Measurements from ENCODE around the gene REXO4. TPM values are rescaled to one million over a fixed set of nuclear protein-coding genes. Genes with fewer than 3 reads are reported as not detected.

The REXO4 gene
- total and polyA plus RNA-seq, 8 donors, result 16.9 to 29.1 (median 27.6) TPM

DNA sequence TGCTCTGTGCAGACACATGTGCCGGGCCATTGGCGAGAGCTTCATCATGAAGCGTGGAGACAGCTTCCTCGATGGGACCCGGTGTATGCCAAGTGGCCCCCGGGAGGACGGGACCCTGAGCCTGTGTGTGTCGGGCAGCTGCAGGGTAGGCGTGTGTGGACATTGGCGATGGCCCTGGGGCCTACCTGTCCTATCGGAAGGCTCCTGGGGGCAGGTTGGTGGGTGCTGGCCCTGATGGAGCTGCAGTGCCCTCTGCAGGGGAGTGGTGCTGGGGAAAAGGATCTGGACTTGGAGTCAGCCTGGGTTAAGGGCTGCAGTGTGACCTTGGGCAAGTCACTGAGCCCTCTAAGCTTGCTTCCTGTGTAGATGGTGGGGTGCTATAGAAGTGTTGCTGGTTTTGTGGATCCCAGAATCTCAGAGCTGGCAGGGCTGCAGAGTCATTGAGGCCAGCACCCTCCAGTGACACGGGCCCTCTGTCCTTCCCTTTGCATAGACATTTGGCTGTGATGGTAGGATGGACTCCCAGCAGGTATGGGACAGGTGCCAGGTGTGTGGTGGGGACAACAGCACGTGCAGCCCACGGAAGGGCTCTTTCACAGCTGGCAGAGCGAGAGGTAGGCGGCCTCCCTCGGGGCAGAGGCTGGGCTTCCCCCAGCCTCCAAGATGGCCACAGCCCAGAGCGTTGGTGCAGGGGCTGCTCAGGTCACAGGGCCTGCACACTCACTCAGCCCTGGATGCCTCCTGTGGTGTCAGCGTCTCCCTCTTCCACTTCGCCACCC is 20.1 kb upstream of the REXO4 start:
- DNase-seq (peak in 1 of 4 donors; percentile 71), ATAC-seq (no peak)
- H3K4me3 ChIP-seq, result no peak overlapping the region
- H3K9me3 ChIP-seq, result no peaks in the 10 kb centered on the region
- H3K27me3 ChIP-seq, result no peaks in the 10 kb centered on the region
- no peaks in the 10 kb centered on the region for H3K4me1 ChIP-seq
- no peak overlapping the region for H3K27ac ChIP-seq
- no peaks in the 10 kb centered on the region for H3K36me3 ChIP-seq
- TF ChIP-seq CTCF (IDR thresholded peaks at IDR 0.05), result no peak
- intact Hi-C loops (cut with DNase I), result no loop called here

DNA sequence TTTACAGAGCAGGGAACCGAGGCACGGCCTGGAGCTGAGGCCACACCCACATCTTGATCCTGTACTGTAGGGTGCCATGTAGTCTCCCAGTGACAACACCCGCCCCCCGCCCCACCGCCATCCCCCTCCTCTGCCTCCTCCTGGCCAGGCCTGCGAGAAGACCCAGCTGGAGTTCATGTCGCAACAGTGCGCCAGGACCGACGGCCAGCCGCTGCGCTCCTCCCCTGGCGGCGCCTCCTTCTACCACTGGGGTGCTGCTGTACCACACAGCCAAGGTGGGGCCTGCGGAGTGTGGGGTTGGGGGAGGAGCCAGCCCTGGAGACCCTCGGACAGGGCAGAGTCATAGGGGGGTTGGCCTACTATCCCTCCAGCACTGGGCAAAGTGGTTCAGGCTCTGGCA is 18.9 kb upstream of the REXO4 start:
- Histone ChIP-seq H3K36me3 (no peaks in the 10 kb centered on the region), H3K4me3 (no peak overlapping the region), H3K27ac (no peak overlapping the region), H3K27me3 (no peaks in the 10 kb centered on the region), H3K4me1 (no peaks in the 10 kb centered on the region), H3K9me3 (no peaks in the 10 kb centered on the region)
- ATAC-seq (no peak), DNase-seq (peak in 2 of 4 donors; percentile 20 to 53)
- TF ChIP-seq CTCF (IDR thresholded peaks at IDR 0.05), result no peak
- intact Hi-C loops (cut with DNase I), result no loop called here

GRCh38 chr9:133433351-133433843 is 15.6 kb upstream of the REXO4 start:
- Histone ChIP-seq H3K36me3 (no peaks in the 10 kb centered on the region), H3K4me3 (no peak overlapping the region), H3K9me3 (no peaks in the 10 kb centered on the region), H3K4me1 (peaks cover 0 to 5% of the 10 kb centered on the region in 2 donors), H3K27ac (no peak overlapping the region), H3K27me3 (peaks cover 3 to 22% of the 10 kb centered on the region in 2 donors)
- no peak for TF ChIP-seq CTCF (IDR thresholded peaks at IDR 0.05)
- DNase-seq (peak in 1 of 4 donors; percentile 63), ATAC-seq (no peak)
- intact Hi-C loops (cut with DNase I), result no loop called here

DNA sequence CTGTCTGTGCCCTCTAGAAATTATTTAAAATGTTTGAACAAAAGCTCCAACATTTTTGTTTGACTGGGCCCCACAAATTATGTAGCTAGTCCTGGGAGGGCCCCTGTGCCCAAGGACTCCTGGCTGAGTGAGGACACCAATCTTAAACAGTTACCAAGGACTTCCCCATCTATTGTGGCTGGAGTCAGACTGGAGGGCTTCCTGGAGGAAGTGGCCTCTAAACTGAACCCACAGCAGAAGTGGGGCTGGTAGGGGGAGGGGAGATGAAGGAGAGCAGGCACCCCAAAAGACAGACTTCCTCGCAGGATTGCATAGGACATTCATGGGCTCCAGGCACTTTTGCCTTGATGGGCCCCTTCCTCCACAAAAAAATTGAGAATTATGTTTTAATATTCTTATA is 12.4 kb upstream of the REXO4 start:
- Histone ChIP-seq H3K27me3 (peaks cover 14 to 51% of the 10 kb centered on the region in 2 donors), H3K4me1 (peaks cover 0 to 9% of the 10 kb centered on the region in 2 donors), H3K9me3 (no peaks in the 10 kb centered on the region), H3K36me3 (no peaks in the 10 kb centered on the region), H3K4me3 (no peak overlapping the region), H3K27ac (no peak overlapping the region)
- ATAC-seq (no peak), DNase-seq (no peak)
- no peak for TF ChIP-seq CTCF (IDR thresholded peaks at IDR 0.05)
- intact Hi-C loops (cut with DNase I), result no loop called here

- no peaks in the 10 kb centered on the region for H3K36me3 ChIP-seq
- TF ChIP-seq CTCF (IDR thresholded peaks at IDR 0.05), result peak in 1 of 2 donors; percentile 9
- H3K27ac ChIP-seq, result no peak overlapping the region
- H3K4me3 ChIP-seq, result no peak overlapping the region
- H3K4me1 ChIP-seq, result peaks cover 0 to 9% of the 10 kb centered on the region in 2 donors
- intact Hi-C loops (cut with DNase I), result no loop called here
- no peaks in the 10 kb centered on the region for H3K9me3 ChIP-seq
- ATAC-seq, result peak; percentile 60
- peaks cover 14 to 51% of the 10 kb centered on the region in 2 donors for H3K27me3 ChIP-seq
- peak in 1 of 4 donors; percentile 34 for DNase-seq
Observed at GRCh38 chr9:133429641-133430161, 11.9 kb upstream of the REXO4 start.
